ENCODE results near the gene ZNF579. TPM values are rescaled to one million over a fixed set of nuclear protein-coding genes. Genes with fewer than 3 reads are reported as not detected.

Gene ZNF579
- total and polyA plus RNA-seq, 2 of the 8 experiments (the other 6 are each of a cell fraction or from before 2014, with no cell fraction given) = 10.0 to 18.9 TPM

DNA sequence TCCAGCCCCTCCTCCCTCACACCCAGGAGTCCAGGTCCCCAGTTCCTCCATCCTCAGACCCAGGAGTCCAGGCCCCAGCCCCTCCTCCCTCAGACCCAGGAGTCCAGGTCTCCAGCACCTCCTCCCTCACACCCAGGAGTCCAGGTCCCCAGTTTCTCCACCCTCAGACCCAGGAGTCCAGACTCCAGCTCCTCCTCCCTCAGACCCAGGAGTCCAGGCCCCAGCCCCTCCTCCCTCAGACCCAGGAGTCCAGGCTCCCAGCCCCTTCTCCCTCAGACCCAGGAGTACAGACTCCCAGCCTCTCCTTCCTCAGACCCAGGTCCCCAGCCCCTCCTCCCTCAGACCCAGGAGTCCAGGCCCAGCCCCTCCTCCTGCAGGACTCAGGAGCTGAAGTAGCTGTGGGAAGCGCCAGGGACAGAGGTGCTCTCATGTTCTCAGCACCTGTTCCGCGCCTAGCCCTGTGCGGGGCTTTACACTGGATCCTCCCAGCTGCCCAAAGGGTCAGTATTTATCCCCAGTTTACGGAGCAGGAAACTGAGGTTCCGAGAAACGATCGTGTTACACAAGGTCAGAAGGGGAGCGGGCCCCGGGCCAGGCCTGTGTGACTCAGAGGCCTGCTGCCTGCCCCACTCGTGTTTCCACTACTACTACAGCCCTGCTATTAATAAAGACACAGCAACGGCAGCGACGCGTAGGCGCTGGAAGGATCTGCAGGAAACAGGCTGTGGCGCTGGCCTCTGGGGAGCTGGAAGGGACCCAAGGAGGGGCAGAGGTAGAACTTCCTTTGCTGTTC, 33.6 kb downstream of the ZNF579 start:
- H3K4me2 ChIP-seq (ENCODE audit: insufficient read depth in 1 of 2, low read depth in 2 of 2, low read length in 2 of 2) = no peak overlapping the region
- TF ChIP-seq KDM1A (IDR thresholded peaks at IDR 0.05; ENCODE audit: borderline replicate concordance, low read length) (0 out of 2 replicates have a peak, but pooled peaks have one; percentile 36), RFX5 (IDR thresholded peaks at IDR 0.05; ENCODE audit: borderline replicate concordance, low read depth, low read length) (no peak), SP4 (IDR thresholded peaks at IDR 0.05; ENCODE audit: low read length) (no peak), SIN3A (conservative IDR thresholded peaks at IDR 0.05 in 1 of 2, IDR thresholded peaks at IDR 0.05 in 1 of 2; ENCODE audit: low read depth in 1 of 2, low read length in 2 of 2) (no peak), PHF8 (conservative IDR thresholded peaks at IDR 0.05; ENCODE audit: low read depth, low read length) (no peak)
- TF ChIP-seq, protein P1, sequence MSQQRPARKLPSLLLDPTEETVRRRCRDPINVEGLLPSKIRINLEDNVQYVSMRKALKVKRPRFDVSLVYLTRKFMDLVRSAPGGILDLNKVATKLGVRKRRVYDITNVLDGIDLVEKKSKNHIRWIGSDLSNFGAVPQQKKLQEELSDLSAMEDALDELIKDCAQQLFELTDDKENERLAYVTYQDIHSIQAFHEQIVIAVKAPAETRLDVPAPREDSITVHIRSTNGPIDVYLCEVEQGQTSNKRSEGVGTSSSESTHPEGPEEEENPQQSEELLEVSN (IDR thresholded peaks at IDR 0.05) = no peak
- no peak overlapping the region for H2BK15ac ChIP-seq (ENCODE audit: low read length)
- peaks cover 0 to 19% (median 12%) of the 10 kb centered on the region in 4 experiments; a peak in 6 of 7 replicates for H3K4me1 ChIP-seq (replicated peaks in 1 of 4; ENCODE audit: control insufficient read depth in 3 of 4, insufficient read depth in 4 of 4, low read length in 3 of 4)
- no peaks in the 10 kb centered on the region for H3K79me2 ChIP-seq (ENCODE audit: control insufficient read depth in 1 of 2, insufficient read depth in 2 of 2, low read length in 2 of 2)
- no peak overlapping the region for H3K14ac ChIP-seq (ENCODE audit: insufficient read length)
- H3K4me3 ChIP-seq (ENCODE audit: extremely low read depth in 1 of 4, insufficient read depth in 2 of 4, low read depth in 3 of 4, low read length in 4 of 4) = no peak overlapping the region
- H3K36me3 ChIP-seq (ENCODE audit: control insufficient read depth in 2 of 4, insufficient read depth in 4 of 4, low read length in 3 of 4) = no peaks in the 10 kb centered on the region
- DNase-seq (ENCODE audit: low read depth in 1 of 2, low spot score in 2 of 2) (no peak), FAIRE-seq (no peak)
- H3K23me2 ChIP-seq (ENCODE audit: low read depth, low read length) = peaks cover 18% of the 10 kb centered on the region; the same call in 1 of the 2 replicates
- H3K4ac ChIP-seq (replicated peaks; ENCODE audit: insufficient read length, low read depth, low read length) = no peak overlapping the region
- H3K9me3 ChIP-seq (ENCODE audit: insufficient read depth in 2 of 2, low read depth in 1 of 2, low read length in 1 of 2) = no peaks in the 10 kb centered on the region
- H3K23ac ChIP-seq (ENCODE audit: insufficient read length) = no peak overlapping the region
- H3K18ac ChIP-seq (ENCODE audit: extremely low read depth, low read length) = no peak overlapping the region; the same call in 1 of the 2 replicates
- peak overlapping the region; percentile 2 for H4K91ac ChIP-seq (replicated peaks; ENCODE audit: insufficient read length, low read length)
- no peak overlapping the region for H2AK5ac ChIP-seq (ENCODE audit: low read depth, low read length)
- H4K8ac ChIP-seq (ENCODE audit: extremely low read depth, insufficient read depth, low read length) = peak overlapping the region; percentile 51; the same call in 1 of the 2 replicates
- no peak overlapping the region for H2BK120ac ChIP-seq (replicated peaks; ENCODE audit: low read depth, low read length)
- no peak overlapping the region for H2AFZ ChIP-seq (ENCODE audit: low read length)
- no peak overlapping the region for H3K27ac ChIP-seq (ENCODE audit: low read depth, low read length)
- POLR2A ChIA-PET (ENCODE audit: partially characterized antibody) = interaction anchor here (0.7 to 1.6 kb wide), 10 partner anchors 12 to 1084 kb away, joined by 3 to 6 read pairs (median 3); partner anchors contain the start of genes FIZ1, LENG9, SSC5D and ZNF628
- no peak overlapping the region; the same call in 1 of the 2 replicates for H2BK20ac ChIP-seq (ENCODE audit: low read length)
- H3K27me3 ChIP-seq (replicated peaks in 1 of 4; ENCODE audit: control insufficient read depth in 3 of 4, extremely low read depth in 1 of 4, insufficient read depth in 3 of 4, low read length in 3 of 4) = no peaks in the 10 kb centered on the region; a peak in 1 of 7 replicates
- H4K20me1 ChIP-seq (replicated peaks in 1 of 2; ENCODE audit: control insufficient read depth in 1 of 2, insufficient read depth in 2 of 2, low read length in 2 of 2) = peaks cover 0 to 2% of the 10 kb centered on the region in 2 experiments
- no peak overlapping the region for H4K5ac ChIP-seq (ENCODE audit: insufficient read length, low read depth, low read length)
- H2BK12ac ChIP-seq (ENCODE audit: low read depth, low read length) = no peak overlapping the region
- no peaks in the 10 kb centered on the region for H3K79me1 ChIP-seq (ENCODE audit: low read depth, low read length)
- H3K56ac ChIP-seq (replicated peaks; ENCODE audit: insufficient read length, low read depth, low read length) = no peak overlapping the region
- 78% methylated on average over 17 of the region's 17 CpGs; no CpG with 5 or more reads in 1 of the 2 experiments for WGBS, 2 experiments (ENCODE audit: extremely low coverage in 1 of 2, insufficient coverage in 1 of 2, insufficient read length in 1 of 2, insufficient replicate concordance in 2 of 2, low coverage in 1 of 2, low lambda C conversion rate in 2 of 2, missing lambda C conversion rate in 1 of 2)
- no peak overlapping the region for H3K9ac ChIP-seq (replicated peaks in 1 of 4; ENCODE audit: extremely low read depth in 1 of 4, low read depth in 3 of 4, low read length in 3 of 4)
- no peak overlapping the region for H2BK5ac ChIP-seq (ENCODE audit: low read depth, low read length)
- CTCF ChIA-PET (ENCODE audit: partially characterized antibody) = interaction anchor here (0.6 to 1.5 kb wide), 6 partner anchors 30 to 564 kb away, joined by 3 to 5 read pairs (median 3); no protein-coding TSS in a partner anchor

Measured in H1 (cell line).